GM23338 (cell line): ENCODE measurements around the gene POLR2L. TPM values are rescaled to one million over a fixed set of nuclear protein-coding genes. Genes with fewer than 3 reads are reported as not detected.

Experiments used
- ATAC-seq: fragments of 200-7000 bp; cut with Tn5 transposase; 3 replicates; pipeline ENCODE4 v1.9.1; 2020
- DNase-seq: peaks from one replicate; pipeline ENCODE4 v3.0.0-alpha.2; 2015; ENCODE audit warnings: low spot score
- H2AFZ ChIP-seq: fragments of 200-600 bp; sonication (generic); 2 replicates; pipeline ENCODE4 v1.8.0; 2016; ENCODE audit warnings: antibody characterized with exemption, mild to moderate bottlenecking, moderate library complexity
- H3F3A ChIP-seq: fragments of 200-600 bp; sonication (generic); replicated peaks from 2 replicates; pipeline ENCODE4 v1.8.0; 2017; ENCODE audit warnings: antibody characterized with exemption, mixed run types, low read depth
- H3K27ac ChIP-seq: fragments of 200-600 bp; sonication (generic); 2 replicates; pipeline ENCODE4 v1.6.1; 2016; ENCODE audit warnings: low read depth
- H3K27me3 ChIP-seq: fragments of 200-600 bp; sonication (generic); 2 replicates; pipeline ENCODE4 v1.8.0; 2016; ENCODE audit warnings: mild to moderate bottlenecking, mixed run types, moderate library complexity; ENCODE audit not compliant: insufficient read depth
- H3K36me3 ChIP-seq: fragments of 200-600 bp; sonication (generic); 2 replicates; pipeline ENCODE4 v1.8.0; 2016; ENCODE audit warnings: mild to moderate bottlenecking; ENCODE audit not compliant: insufficient read depth
- H3K4me1 ChIP-seq: fragments of 200-600 bp; sonication (generic); 2 replicates; pipeline ENCODE4 v1.8.0; 2016; ENCODE audit warnings: mild to moderate bottlenecking, moderate library complexity; ENCODE audit not compliant: insufficient read depth
- H3K4me2 ChIP-seq: fragments of 200-600 bp; sonication (generic); 2 replicates; pipeline ENCODE4 v1.7.1; 2017; ENCODE audit warnings: mixed run types
- H3K4me3 ChIP-seq: fragments of 200-600 bp; sonication (generic); 2 replicates; pipeline ENCODE4 v1.6.1; 2016; ENCODE audit warnings: mixed run types
- H3K79me2 ChIP-seq: fragments of 200-600 bp; sonication (generic); replicated peaks from 2 replicates; pipeline ENCODE4 v1.8.0; 2017; ENCODE audit warnings: mild to moderate bottlenecking; ENCODE audit not compliant: insufficient read depth
- H3K9me2 ChIP-seq: fragments of 200-600 bp; sonication (generic); 2 replicates; pipeline ENCODE4 v1.8.0; 2017; ENCODE audit not compliant: insufficient read depth
- H4K20me1 ChIP-seq: fragments of 200-600 bp; sonication (generic); replicated peaks from 2 replicates; pipeline ENCODE4 v1.8.0; 2017; ENCODE audit warnings: mild to moderate bottlenecking; ENCODE audit not compliant: insufficient read depth
- H3K27ac Mint-ChIP-seq: 2 replicates; pipeline ENCODE4 v1.8.0; 2020; ENCODE audit warnings: inconsistent platforms, mild to moderate bottlenecking, moderate library complexity, mixed read lengths
- H3K27me3 Mint-ChIP-seq: 3 replicates; pipeline ENCODE4 v1.8.0; 2022; ENCODE audit warnings: low read depth, mild to moderate bottlenecking, moderate library complexity, mixed read lengths, inconsistent platforms; ENCODE audit not compliant: insufficient read depth, poor library complexity
- H3K36me3 Mint-ChIP-seq: 3 replicates; pipeline ENCODE4 v1.8.0; 2021; ENCODE audit warnings: low read depth, mild to moderate bottlenecking, inconsistent platforms, moderate library complexity, mixed read lengths
- H3K4me1 Mint-ChIP-seq: 3 replicates; pipeline ENCODE4 v1.8.0; 2020; ENCODE audit warnings: mild to moderate bottlenecking, inconsistent platforms, mixed read lengths
- H3K4me3 Mint-ChIP-seq: 3 replicates; pipeline ENCODE4 v1.8.0; 2021; ENCODE audit warnings: moderate library complexity, mild to moderate bottlenecking, inconsistent platforms, mixed read lengths
- H3K9me3 Mint-ChIP-seq: 3 replicates; pipeline ENCODE4 v1.8.0; 2020; ENCODE audit warnings: moderate library complexity, mild to moderate bottlenecking, inconsistent platforms, mixed read lengths
- EZH2 ChIP-seq: fragments of 200-600 bp; sonication (generic); IDR thresholded peaks from one replicate; pipeline ENCODE4 v1.8.0; 2017; ENCODE audit warnings: antibody characterized with exemption, mild to moderate bottlenecking, low read depth; ENCODE audit not compliant: unreplicated experiment
- EZH2phosphoT487 ChIP-seq: fragments of 200-600 bp; sonication (generic); IDR thresholded peaks from one replicate; pipeline ENCODE4 v1.8.1; 2018; ENCODE audit warnings: antibody characterized with exemption; ENCODE audit not compliant: unreplicated experiment
- NANOG ChIP-seq: IDR thresholded peaks from 2 replicates; pipeline ENCODE4 v1.6.1; 2016; ENCODE audit warnings: antibody characterized with exemption, borderline replicate concordance
- POLR2AphosphoS5 ChIP-seq: IDR thresholded peaks from 2 replicates; pipeline ENCODE4 v1.6.1; 2016; ENCODE audit warnings: antibody characterized with exemption, low read depth
- STAT1 ChIP-seq: IDR thresholded peaks from one replicate; pipeline ENCODE4 v1.6.1; 2016; ENCODE audit warnings: antibody characterized with exemption; ENCODE audit not compliant: unreplicated experiment
- ZNF331 ChIP-seq: fragments of 250-450 bp; sonication (Bioruptor Pico); IDR thresholded peaks from 2 replicates; pipeline ENCODE4 v1.5.0; 2020; ENCODE audit warnings: low read depth, mild to moderate bottlenecking, moderate library complexity
- polyA plus RNA-seq: library from polyadenylated mRNA; unstranded; fragments of >200 nt; fragmentation: Nextera tagmentation; extraction: Ambion mirVana; gene quantifications from 2 replicates; pipeline ENCODE4 v1.2.1, GENCODE V29; 2016
- total RNA-seq: library from RNA; depleted of rRNA; stranded (reverse); fragments of >200 nt; shearing (Covaris generic); gene quantifications from 2 replicates; pipeline ENCODE4 v1.2.3, GENCODE V29; 2014
- TF ChIP-seq, protein P1 (sequence below), 2 experiments: fragments of 200-600 bp in 1 of 2; sonication (generic) in 1 of 2; conservative IDR thresholded peaks; 2 replicates each; pipeline versions ENCODE4 v1.5.1 to v1.6.1; 2016 to 2017; ENCODE audit warnings: antibody characterized with exemption in 2 of 2, low read depth in 2 of 2, mild to moderate bottlenecking in 2 of 2, moderate library complexity in 1 of 2
- TF ChIP-seq, protein P2 (sequence below): IDR thresholded peaks from one replicate; pipeline ENCODE4 v1.6.1; 2018; ENCODE audit warnings: antibody characterized with exemption; ENCODE audit not compliant: unreplicated experiment

POLR2L gene
- total and polyA plus RNA-seq, 2 experiments from 2014 or later = 32.2 to 369 TPM

DNA sequence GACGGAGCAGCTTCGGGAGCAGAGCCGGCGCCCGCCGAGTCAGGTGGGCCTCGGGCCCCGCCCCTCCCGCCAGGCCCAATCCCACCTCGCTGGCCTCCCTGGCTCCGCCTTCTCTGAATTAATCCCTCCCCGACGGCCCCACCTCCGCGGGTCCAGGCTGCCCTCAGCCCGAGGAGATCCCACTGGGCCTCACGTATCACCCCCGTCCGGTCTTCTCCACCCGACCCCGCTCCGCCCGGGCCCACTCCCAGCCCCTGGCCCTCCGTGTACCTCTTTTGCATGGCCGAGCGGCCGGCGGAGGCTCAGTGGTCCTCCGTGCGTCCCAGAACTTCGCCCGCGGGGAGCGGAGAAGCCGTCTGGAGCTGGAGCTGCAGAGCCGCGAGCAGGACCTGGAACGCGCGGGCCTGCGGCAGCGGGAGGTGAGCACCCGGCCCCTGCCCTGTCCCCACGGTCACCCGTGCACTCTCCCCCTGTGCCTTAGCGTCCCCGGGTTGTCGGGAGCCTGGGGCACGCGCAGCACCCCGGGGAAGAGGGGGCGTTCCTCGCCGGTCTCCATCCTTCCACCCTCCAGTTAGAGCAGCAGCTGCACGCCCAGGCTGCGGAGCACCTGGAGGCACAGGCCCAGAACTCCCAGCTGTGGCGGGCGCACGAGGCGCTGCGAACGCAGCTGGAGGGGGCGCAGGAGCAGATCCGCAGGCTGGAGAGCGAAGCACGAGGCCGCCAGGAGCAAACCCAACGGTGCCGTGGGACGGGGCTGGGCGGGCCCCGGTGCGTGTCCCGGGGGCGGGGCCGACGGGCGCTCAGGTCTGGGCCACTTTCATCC is 11.8 kb downstream of the POLR2L start:
- ATAC-seq = peak; percentile 51
- Mint-ChIP-seq H3K27me3 (peaks cover 63% of the 10 kb centered on the region), H3K27ac (no peak overlapping the region), H3K9me3 (no peaks in the 10 kb centered on the region; the same call in 2 of the 3 replicates), H3K4me1 (peaks cover 43% of the 10 kb centered on the region), H3K4me3 (peak overlapping the region; percentile 64), H3K36me3 (no peaks in the 10 kb centered on the region)
- TF ChIP-seq POLR2AphosphoS5 (peak; percentile 83), STAT1 (no peak)
- Histone ChIP-seq H3K9me2 (no peaks in the 10 kb centered on the region), H3K27ac (no peak overlapping the region), H3K79me2 (0 out of 2 replicates have a peak, but pooled peaks cover 5% of the 10 kb centered on the region), H3K36me3 (no peaks in the 10 kb centered on the region), H3K27me3 (peaks cover 28% of the 10 kb centered on the region), H3F3A (peaks cover 26% of the 10 kb centered on the region), H3K4me2 (peak overlapping the region; percentile 98), H3K4me1 (peaks cover 34% of the 10 kb centered on the region), H3K4me3 (peak overlapping the region; percentile 89), H2AFZ (peak overlapping the region; percentile 63; the same call in 1 of the 2 replicates), H4K20me1 (peaks cover 9% of the 10 kb centered on the region; the same call in 1 of the 2 replicates)
- peak; percentile 95 for DNase-seq

- H3K4me2 ChIP-seq = peak overlapping the region; percentile 98
- H3K4me1 ChIP-seq = peaks cover 34% of the 10 kb centered on the region
- Mint-ChIP-seq H3K36me3 (peaks cover 5% of the 10 kb centered on the region; the same call in 1 of the 3 replicates), H3K4me1 (peaks cover 49% of the 10 kb centered on the region), H3K27ac (no peak overlapping the region), H3K9me3 (no peaks in the 10 kb centered on the region; the same call in 2 of the 3 replicates), H3K27me3 (peaks cover 61% of the 10 kb centered on the region), H3K4me3 (peak overlapping the region; percentile 64)
- H2AFZ ChIP-seq = peak overlapping the region; percentile 80; the same call in 1 of the 2 replicates
- TF ChIP-seq POLR2AphosphoS5 (peak; percentile 92), EZH2phosphoT487 (no peak)
- no peaks in the 10 kb centered on the region for H3K9me2 ChIP-seq
- 0 out of 2 replicates have a peak, but pooled peaks cover 5% of the 10 kb centered on the region for H3K79me2 ChIP-seq
- DNase-seq (peak; percentile 77), ATAC-seq (peak; percentile 10)
- H3K36me3 ChIP-seq = no peaks in the 10 kb centered on the region
- no peak overlapping the region for H3K27ac ChIP-seq
- peaks cover 9% of the 10 kb centered on the region; the same call in 1 of the 2 replicates for H4K20me1 ChIP-seq
- H3K4me3 ChIP-seq = peak overlapping the region; percentile 89
- peaks cover 28% of the 10 kb centered on the region for H3K27me3 ChIP-seq
- peaks cover 30% of the 10 kb centered on the region for H3F3A ChIP-seq
These were observed 12.5 kb downstream of the POLR2L start for GRCh38 chr11:829847-830294.

DNA sequence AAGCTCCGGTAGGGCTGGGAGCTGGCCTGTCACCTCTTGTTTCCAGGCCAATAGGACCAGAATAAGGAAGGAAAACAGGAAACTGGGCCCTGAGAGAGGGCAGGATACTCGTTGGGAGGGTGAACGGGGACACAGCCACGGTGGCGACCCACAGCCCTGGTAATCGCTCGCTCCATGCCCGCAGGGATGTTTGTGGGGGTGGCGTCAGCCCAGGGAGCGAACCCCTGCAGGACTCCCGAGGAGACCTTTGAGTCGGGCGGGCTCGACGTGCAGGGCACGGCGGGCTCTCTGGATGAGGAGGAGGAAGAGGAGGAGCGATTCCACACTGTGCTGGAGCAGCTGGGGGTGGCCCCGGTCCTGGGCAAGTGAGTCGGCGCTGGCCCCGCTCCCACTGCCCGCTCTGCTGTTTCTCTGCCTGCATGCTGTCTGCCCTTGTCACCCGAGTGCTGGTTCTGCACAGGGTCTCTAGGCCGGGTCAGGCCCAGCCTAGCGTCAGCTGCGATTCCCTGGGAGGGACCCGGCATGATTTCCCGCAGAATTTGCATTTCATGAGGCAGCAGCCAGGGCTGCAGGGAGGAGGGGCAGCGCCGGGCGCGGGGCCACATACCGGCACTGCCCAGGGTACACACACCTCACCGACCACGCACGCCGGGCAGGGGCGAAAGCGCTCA is 13.0 kb downstream of the POLR2L start:
- Mint-ChIP-seq H3K27ac (no peak overlapping the region), H3K36me3 (peaks cover 7% of the 10 kb centered on the region; the same call in 1 of the 3 replicates), H3K4me1 (peaks cover 50% of the 10 kb centered on the region), H3K9me3 (no peaks in the 10 kb centered on the region; the same call in 2 of the 3 replicates), H3K4me3 (peak overlapping the region; percentile 64), H3K27me3 (peaks cover 62% of the 10 kb centered on the region)
- peak overlapping the region; percentile 80 for H2AFZ ChIP-seq
- peaks cover 30% of the 10 kb centered on the region for H3F3A ChIP-seq
- H3K9me2 ChIP-seq = no peaks in the 10 kb centered on the region
- ATAC-seq (peak; percentile 3), DNase-seq (peak; percentile 64)
- H4K20me1 ChIP-seq = peaks cover 6% of the 10 kb centered on the region; the same call in 1 of the 2 replicates
- peak overlapping the region; percentile 89 for H3K4me3 ChIP-seq
- peaks cover 28% of the 10 kb centered on the region for H3K27me3 ChIP-seq
- no peak overlapping the region for H3K27ac ChIP-seq
- H3K4me1 ChIP-seq = peaks cover 34% of the 10 kb centered on the region
- 0 out of 2 replicates have a peak, but pooled peaks cover 5% of the 10 kb centered on the region for H3K79me2 ChIP-seq
- peak overlapping the region; percentile 98 for H3K4me2 ChIP-seq
- H3K36me3 ChIP-seq = no peaks in the 10 kb centered on the region
- TF ChIP-seq, protein P1, sequence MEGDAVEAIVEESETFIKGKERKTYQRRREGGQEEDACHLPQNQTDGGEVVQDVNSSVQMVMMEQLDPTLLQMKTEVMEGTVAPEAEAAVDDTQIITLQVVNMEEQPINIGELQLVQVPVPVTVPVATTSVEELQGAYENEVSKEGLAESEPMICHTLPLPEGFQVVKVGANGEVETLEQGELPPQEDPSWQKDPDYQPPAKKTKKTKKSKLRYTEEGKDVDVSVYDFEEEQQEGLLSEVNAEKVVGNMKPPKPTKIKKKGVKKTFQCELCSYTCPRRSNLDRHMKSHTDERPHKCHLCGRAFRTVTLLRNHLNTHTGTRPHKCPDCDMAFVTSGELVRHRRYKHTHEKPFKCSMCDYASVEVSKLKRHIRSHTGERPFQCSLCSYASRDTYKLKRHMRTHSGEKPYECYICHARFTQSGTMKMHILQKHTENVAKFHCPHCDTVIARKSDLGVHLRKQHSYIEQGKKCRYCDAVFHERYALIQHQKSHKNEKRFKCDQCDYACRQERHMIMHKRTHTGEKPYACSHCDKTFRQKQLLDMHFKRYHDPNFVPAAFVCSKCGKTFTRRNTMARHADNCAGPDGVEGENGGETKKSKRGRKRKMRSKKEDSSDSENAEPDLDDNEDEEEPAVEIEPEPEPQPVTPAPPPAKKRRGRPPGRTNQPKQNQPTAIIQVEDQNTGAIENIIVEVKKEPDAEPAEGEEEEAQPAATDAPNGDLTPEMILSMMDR (conservative IDR thresholded peaks at IDR 0.05; ENCODE audit: low read depth in 2 of 2) = no peak
- TF ChIP-seq, protein P2, sequence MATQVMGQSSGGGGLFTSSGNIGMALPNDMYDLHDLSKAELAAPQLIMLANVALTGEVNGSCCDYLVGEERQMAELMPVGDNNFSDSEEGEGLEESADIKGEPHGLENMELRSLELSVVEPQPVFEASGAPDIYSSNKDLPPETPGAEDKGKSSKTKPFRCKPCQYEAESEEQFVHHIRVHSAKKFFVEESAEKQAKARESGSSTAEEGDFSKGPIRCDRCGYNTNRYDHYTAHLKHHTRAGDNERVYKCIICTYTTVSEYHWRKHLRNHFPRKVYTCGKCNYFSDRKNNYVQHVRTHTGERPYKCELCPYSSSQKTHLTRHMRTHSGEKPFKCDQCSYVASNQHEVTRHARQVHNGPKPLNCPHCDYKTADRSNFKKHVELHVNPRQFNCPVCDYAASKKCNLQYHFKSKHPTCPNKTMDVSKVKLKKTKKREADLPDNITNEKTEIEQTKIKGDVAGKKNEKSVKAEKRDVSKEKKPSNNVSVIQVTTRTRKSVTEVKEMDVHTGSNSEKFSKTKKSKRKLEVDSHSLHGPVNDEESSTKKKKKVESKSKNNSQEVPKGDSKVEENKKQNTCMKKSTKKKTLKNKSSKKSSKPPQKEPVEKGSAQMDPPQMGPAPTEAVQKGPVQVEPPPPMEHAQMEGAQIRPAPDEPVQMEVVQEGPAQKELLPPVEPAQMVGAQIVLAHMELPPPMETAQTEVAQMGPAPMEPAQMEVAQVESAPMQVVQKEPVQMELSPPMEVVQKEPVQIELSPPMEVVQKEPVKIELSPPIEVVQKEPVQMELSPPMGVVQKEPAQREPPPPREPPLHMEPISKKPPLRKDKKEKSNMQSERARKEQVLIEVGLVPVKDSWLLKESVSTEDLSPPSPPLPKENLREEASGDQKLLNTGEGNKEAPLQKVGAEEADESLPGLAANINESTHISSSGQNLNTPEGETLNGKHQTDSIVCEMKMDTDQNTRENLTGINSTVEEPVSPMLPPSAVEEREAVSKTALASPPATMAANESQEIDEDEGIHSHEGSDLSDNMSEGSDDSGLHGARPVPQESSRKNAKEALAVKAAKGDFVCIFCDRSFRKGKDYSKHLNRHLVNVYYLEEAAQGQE = no peak
- no peak; the same call in 1 of the 2 replicates for TF ChIP-seq POLR2AphosphoS5
- TF ChIP-seq ZNF331 (CRISPR knock-in tag) = no peak
- no peak for TF ChIP-seq NANOG
- TF ChIP-seq STAT1 = no peak
- TF ChIP-seq EZH2 = no peak
